ENCODE data around the gene SH2D1A. TPM values are rescaled to one million over a fixed set of nuclear protein-coding genes. Genes with fewer than 3 reads are reported as not detected.

SH2D1A gene
- total and polyA plus RNA-seq, 10 of the 15 experiments (the other 5 are each of a cell fraction or from before 2014, with no cell fraction given) = 0.33 to 8.8 (median 0.54) TPM; not detected in 1

- Histone ChIP-seq H3K27me3 (replicated peaks in 1 of 2; ENCODE audit: control insufficient read depth in 2 of 2, insufficient read depth in 2 of 2, low read length in 1 of 2) (no peaks in the 10 kb centered on the region; a peak in 1 of 4 replicates), H3K9ac (ENCODE audit: control insufficient read depth, insufficient read depth, low read length) (no peak overlapping the region), H3K36me3 (ENCODE audit: control insufficient read depth in 2 of 2, insufficient read depth in 2 of 2, low read length in 1 of 2) (no peaks in the 10 kb centered on the region), H3K9me3 (replicated peaks; ENCODE audit: control insufficient read depth, insufficient read depth, low read length) (no peaks in the 10 kb centered on the region; the same call in 2 of the 3 replicates), H3K4me3 (no peak overlapping the region), H3K79me2 (ENCODE audit: control insufficient read depth, insufficient read depth, low read length) (no peaks in the 10 kb centered on the region), H3K4me1 (ENCODE audit: control insufficient read depth, insufficient read depth, low read length) (no peaks in the 10 kb centered on the region), H4K20me1 (ENCODE audit: control insufficient read depth, insufficient read depth) (no peaks in the 10 kb centered on the region), H2AFZ (ENCODE audit: control insufficient read depth, low read depth, low read length) (no peak overlapping the region), H3K4me2 (ENCODE audit: control insufficient read depth, insufficient read depth) (no peak overlapping the region), H3K27ac (ENCODE audit: control insufficient read depth, insufficient read depth) (no peak overlapping the region)
- no peak for DNase-seq (ENCODE audit: low read depth, low spot score)
- FAIRE-seq = no peak
- TF ChIP-seq IRF3 (IDR thresholded peaks at IDR 0.05) (no peak), JUND (IDR thresholded peaks at IDR 0.05; ENCODE audit: low read depth, low read length) (no peak), PKNOX1 (IDR thresholded peaks at IDR 0.05) (no peak), KDM1A (IDR thresholded peaks at IDR 0.05; ENCODE audit: borderline replicate concordance) (no peak), GATAD2B (conservative IDR thresholded peaks at IDR 0.05; ENCODE audit: low read depth) (no peak), REST (IDR thresholded peaks at IDR 0.05; ENCODE audit: low read depth, low read length) (no peak), STAT3 (IDR thresholded peaks at IDR 0.05; ENCODE audit: low read depth, low read length) (no peak), RELA (IDR thresholded peaks at IDR 0.05; ENCODE audit: borderline replicate concordance, partially characterized antibody) (no peak), KAT2A (conservative IDR thresholded peaks at IDR 0.05; ENCODE audit: control insufficient read depth, low read depth, low read length) (no peak), SMAD1 (IDR thresholded peaks at IDR 0.05; ENCODE audit: low read depth, partially characterized antibody) (no peak), FOS (IDR thresholded peaks at IDR 0.05; ENCODE audit: borderline replicate concordance, extremely low read depth, insufficient read length) (no peak), CREB1 (IDR thresholded peaks at IDR 0.05; ENCODE audit: low read depth) (no peak), YBX1 (IDR thresholded peaks at IDR 0.05) (no peak), POU2F2 (IDR thresholded peaks at IDR 0.05; ENCODE audit: borderline replicate concordance, low read depth, low read length) (no peak), TBL1XR1 (IDR thresholded peaks at IDR 0.05; ENCODE audit: low read depth, low read length) (no peak), STAT1 (conservative IDR thresholded peaks at IDR 0.05) (no peak), CEBPZ (IDR thresholded peaks at IDR 0.05; ENCODE audit: low read depth, low read length) (no peak)
- intact Hi-C loops (cut with micrococcal nuclease; ENCODE audit: unreplicated experiment) (no loop called here), in situ Hi-C loops (cut with MboI) (no loop called here)
- no peak for ATAC-seq
- no TSS peak for BruUV-seq (replicated peaks)
- RAD21 ChIA-PET (ENCODE audit: unreplicated experiment) = interaction anchor here (1.4 kb wide), 1 partner anchor 19 kb away, joined by 3 read pairs; no protein-coding TSS in a partner anchor
- POLR2A ChIA-PET = interaction anchor here (1.2 kb wide), 1 partner anchor 11 kb away, joined by 5 read pairs; no protein-coding TSS in a partner anchor
- CTCF ChIA-PET = interaction anchor here (1.2 kb wide), 1 partner anchor 59 kb away, joined by 3 read pairs; no protein-coding TSS in a partner anchor
- WGBS (ENCODE audit: insufficient coverage, insufficient replicate concordance, low lambda C conversion rate, missing lambda C conversion rate) = 21% methylated on average over 5 of the region's 5 CpGs
- SMC1A ChIA-PET (ENCODE audit: uncharacterized antibody, unreplicated experiment) = interaction anchor here (1.6 kb wide), 1 partner anchor 10 kb away, joined by 4 read pairs; no protein-coding TSS in a partner anchor
These were observed 1.8 kb downstream of the SH2D1A start for GRCh38 chrX:124348182-124348581.
